ENCODE results near the gene MAF.

Gene MAF

DNA sequence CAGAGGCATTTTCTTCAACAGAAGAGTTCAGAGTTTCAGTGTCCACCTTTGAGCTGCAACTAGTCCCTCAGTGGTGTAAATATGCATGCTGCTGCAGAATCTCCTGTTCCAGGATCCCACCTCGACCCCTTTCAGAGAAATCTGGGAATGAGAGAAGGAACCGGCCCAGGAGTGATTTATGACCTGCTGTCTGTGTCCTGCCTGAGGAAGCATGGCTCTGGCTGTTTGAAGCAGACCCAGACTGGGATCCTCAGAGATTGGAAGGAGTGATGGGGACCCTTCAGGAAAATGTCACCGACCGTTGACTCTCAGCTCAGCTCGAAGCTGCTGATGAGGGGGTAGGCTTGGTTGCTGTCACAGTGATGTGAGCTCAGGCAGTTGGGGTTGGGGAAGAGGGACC, 8.4 kb upstream of the MAF start:
- no peak overlapping the region for H3K4me3 ChIP-seq (ENCODE audit: low read depth, low read length)
- DNase-seq (ENCODE audit: low read depth): no peak
- in situ Hi-C loops (cut with HindIII; ENCODE audit: low sequenced_read_pairs): no loop called here
- TF ChIP-seq CTCF (IDR thresholded peaks at IDR 0.05; ENCODE audit: low read depth, low read length, missing control alignments): no peak

DNA sequence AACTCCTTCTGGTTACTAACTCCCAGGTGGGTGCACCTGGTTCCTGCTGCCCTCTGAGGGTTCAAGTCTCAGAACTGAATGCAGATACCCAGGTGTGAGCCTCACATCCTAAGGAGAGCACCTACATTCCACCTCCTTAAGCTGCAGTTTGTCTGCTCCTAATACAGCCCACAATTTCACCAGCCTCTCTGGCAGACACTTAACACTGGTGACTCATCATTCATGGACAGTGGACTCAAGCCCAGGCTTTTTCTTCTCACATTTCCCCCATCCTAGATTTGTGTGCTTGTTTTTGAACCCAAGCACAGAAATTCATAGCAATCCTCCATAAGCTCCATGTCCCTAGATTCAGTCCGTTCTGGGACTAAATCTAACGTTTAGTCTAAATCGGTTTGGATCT, 7.0 kb upstream of the MAF start:
- DNase-seq (ENCODE audit: low read depth): peak; percentile 55
- TF ChIP-seq CTCF (IDR thresholded peaks at IDR 0.05; ENCODE audit: low read depth, low read length, missing control alignments): no peak
- in situ Hi-C loops (cut with HindIII; ENCODE audit: low sequenced_read_pairs): no loop called here
- no peak overlapping the region for H3K4me3 ChIP-seq (ENCODE audit: low read depth, low read length)

DNA sequence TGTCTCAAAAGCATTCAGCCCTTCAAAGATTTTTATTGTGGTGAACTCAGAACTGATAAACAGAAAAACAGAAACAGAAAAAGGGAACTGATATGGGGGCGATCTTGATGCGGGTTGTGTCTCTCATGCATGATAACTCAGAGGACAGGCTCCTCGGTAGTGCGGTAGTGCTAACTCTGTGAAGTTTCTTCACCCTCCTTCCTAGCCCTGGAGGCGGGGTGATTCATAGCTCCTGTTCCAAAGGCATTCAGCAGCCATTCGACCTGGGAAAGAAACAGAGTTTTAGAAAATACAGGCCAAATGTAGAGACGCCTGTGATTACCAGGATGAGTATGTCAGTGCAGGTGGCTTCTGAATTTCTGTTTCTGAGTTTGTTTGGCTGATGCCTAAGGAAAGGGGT, 5.5 kb upstream of the MAF start:
- DNase-seq (ENCODE audit: low read depth): no peak
- H3K4me3 ChIP-seq (ENCODE audit: low read depth, low read length): no peak overlapping the region
- in situ Hi-C loops (cut with HindIII; ENCODE audit: low sequenced_read_pairs): no loop called here
- no peak for TF ChIP-seq CTCF (IDR thresholded peaks at IDR 0.05; ENCODE audit: low read depth, low read length, missing control alignments)

- in situ Hi-C loops (cut with HindIII; ENCODE audit: low sequenced_read_pairs): no loop called here
- no peak for TF ChIP-seq CTCF (IDR thresholded peaks at IDR 0.05; ENCODE audit: low read depth, low read length, missing control alignments)
- DNase-seq (ENCODE audit: low read depth): no peak
- no peak overlapping the region for H3K4me3 ChIP-seq (ENCODE audit: low read depth, low read length)
Measured at GRCh38 chr16:79603055-79603454, 2.5 kb upstream of the MAF start.

- H3K4me3 ChIP-seq (ENCODE audit: low read depth, low read length): peak overlapping the region; percentile 62
- no peak for DNase-seq (ENCODE audit: low read depth)
- TF ChIP-seq CTCF (IDR thresholded peaks at IDR 0.05; ENCODE audit: low read depth, low read length, missing control alignments): no peak
- in situ Hi-C loops (cut with HindIII; ENCODE audit: low sequenced_read_pairs): no loop called here
Measured at GRCh38 chr16:79602628-79603014, 2.1 kb upstream of the MAF start.

- peak; percentile 75 for DNase-seq (ENCODE audit: low read depth)
- peak overlapping the region; percentile 62 for H3K4me3 ChIP-seq (ENCODE audit: low read depth, low read length)
- in situ Hi-C loops (cut with HindIII; ENCODE audit: low sequenced_read_pairs): no loop called here
- peak; percentile 76 for TF ChIP-seq CTCF (IDR thresholded peaks at IDR 0.05; ENCODE audit: low read depth, low read length, missing control alignments)
Measured at GRCh38 chr16:79601931-79602627, 1.5 kb upstream of the MAF start.
